ENCODE data around the gene RASSF1. TPM values are rescaled to one million over a fixed set of nuclear protein-coding genes. Genes with fewer than 3 reads are reported as not detected.

Gene RASSF1
- total RNA-seq, 2 experiments from 2014 or later = 37.5 to 38.5 TPM

Other genes with a start within 250 kb of the RASSF1 start
- not detected for gene SEMA3F, start 185.5 kb downstream of the RASSF1 start, total RNA-seq
- not detected for gene GNAT1, start 149.2 kb downstream of the RASSF1 start, total RNA-seq
- not detected for gene SLC38A3, start 135.6 kb downstream of the RASSF1 start, total RNA-seq
- gene GNAI2, start 104.6 kb downstream of the RASSF1 start, total RNA-seq = 100 to 1,000 TPM; 272 to 276 TPM
- gene SEMA3B, start 71.7 kb downstream of the RASSF1 start, total RNA-seq = under 1 TPM; 0.33 to 0.37 TPM
- gene LSMEM2, start 61.7 kb downstream of the RASSF1 start, total RNA-seq = not detected
- 100 to 1,000 TPM; 117 to 125 TPM for gene IFRD2, start 48.4 kb downstream of the RASSF1 start, total RNA-seq
- gene HYAL3, start 41.4 kb downstream of the RASSF1 start, total RNA-seq = under 1 TPM; 0.74 to 0.88 TPM
- 10 to 100 TPM in 1 of 2 experiments, 1 to 10 TPM in 1; 7.9 to 10.5 TPM for gene NAA80, start 41.4 kb downstream of the RASSF1 start, total RNA-seq
- gene HYAL1, start 37.3 kb downstream of the RASSF1 start, total RNA-seq = not detected
- 1 to 10 TPM; 1.5 to 2.1 TPM for gene HYAL2, start 18.1 kb downstream of the RASSF1 start, total RNA-seq
- gene TUSC2, start 12.6 kb downstream of the RASSF1 start, total RNA-seq = 10 to 100 TPM; 14.1 to 14.4 TPM
- under 1 TPM; 0.54 to 0.57 TPM for gene ZMYND10, start 4.9 kb upstream of the RASSF1 start, total RNA-seq
- 10 to 100 TPM; 27.7 to 31.3 TPM for gene NPRL2, start 9.9 kb upstream of the RASSF1 start, total RNA-seq
- gene CYB561D2, start 10.0 kb upstream of the RASSF1 start, total RNA-seq = 10 to 100 TPM; 11.0 to 11.3 TPM
- gene TMEM115, start 18.7 kb upstream of the RASSF1 start, total RNA-seq = 10 to 100 TPM; 10.6 to 11.1 TPM
- under 1 TPM; 0.89 to 0.95 TPM for gene CACNA2D2, start 162.8 kb upstream of the RASSF1 start, total RNA-seq
- 1 to 10 TPM; 3.1 to 3.8 TPM for gene C3orf18, start 226.9 kb upstream of the RASSF1 start, total RNA-seq
- gene HEMK1, start 228.7 kb upstream of the RASSF1 start, total RNA-seq = 10 to 100 TPM; 27.0 to 30.4 TPM